Stimulated activated naive CD8-positive, alpha-beta T cell treated with anti-CD3 and anti-CD28 coated beads, Interleukin-15, Interleukin-2, amounts not matched to agents 100 ng/mL and 50 ng/mL, for 24 hours (primary cell): Measurements from ENCODE around the gene SRMS.

Source experiments
- H3K27ac Mint-ChIP-seq: one replicate; pipeline ENCODE4 v1.8.0; 2021; ENCODE audit warnings: mild to moderate bottlenecking, mixed read lengths
- H3K27me3 Mint-ChIP-seq: one replicate; pipeline ENCODE4 v1.8.0; 2021; ENCODE audit warnings: mixed read lengths
- H3K36me3 Mint-ChIP-seq: one replicate; pipeline ENCODE4 v1.8.0; 2021; ENCODE audit warnings: low read depth, mixed read lengths
- H3K4me1 Mint-ChIP-seq: one replicate; pipeline ENCODE4 v1.8.0; 2021; ENCODE audit warnings: low read depth, mixed read lengths
- H3K4me3 Mint-ChIP-seq: one replicate; pipeline ENCODE4 v1.8.0; 2021; ENCODE audit warnings: mild to moderate bottlenecking, mixed read lengths
- H3K9me3 Mint-ChIP-seq: one replicate; pipeline ENCODE4 v1.8.0; 2021; ENCODE audit warnings: mixed read lengths

Gene SRMS

DNA sequence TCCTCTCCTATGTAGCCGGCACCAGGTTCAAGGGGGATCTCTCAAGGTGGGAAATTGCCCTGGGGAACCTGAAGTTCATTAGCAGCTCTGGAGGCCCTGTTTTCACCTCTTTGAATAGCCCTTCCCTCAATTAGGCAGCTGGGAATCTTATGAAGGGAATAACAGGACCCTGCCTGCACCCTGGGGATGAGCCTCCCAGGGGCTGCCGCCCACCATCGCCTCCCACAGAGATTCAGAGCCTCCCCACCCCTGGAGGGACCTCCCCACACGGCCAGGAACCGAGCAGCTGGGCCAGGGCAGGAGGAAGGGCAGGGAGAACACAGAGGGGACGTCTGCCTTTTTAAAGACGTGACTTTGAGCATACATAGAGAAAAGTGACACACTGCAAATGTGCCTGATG, 44.0 kb downstream of the SRMS start:
- Mint-ChIP-seq H3K4me1 (peaks cover 3% of the 10 kb centered on the region), H3K27me3 (peaks cover 28% of the 10 kb centered on the region), H3K4me3 (no peak overlapping the region), H3K36me3 (no peaks in the 10 kb centered on the region), H3K27ac (no peak overlapping the region), H3K9me3 (peaks cover 4% of the 10 kb centered on the region)

DNA sequence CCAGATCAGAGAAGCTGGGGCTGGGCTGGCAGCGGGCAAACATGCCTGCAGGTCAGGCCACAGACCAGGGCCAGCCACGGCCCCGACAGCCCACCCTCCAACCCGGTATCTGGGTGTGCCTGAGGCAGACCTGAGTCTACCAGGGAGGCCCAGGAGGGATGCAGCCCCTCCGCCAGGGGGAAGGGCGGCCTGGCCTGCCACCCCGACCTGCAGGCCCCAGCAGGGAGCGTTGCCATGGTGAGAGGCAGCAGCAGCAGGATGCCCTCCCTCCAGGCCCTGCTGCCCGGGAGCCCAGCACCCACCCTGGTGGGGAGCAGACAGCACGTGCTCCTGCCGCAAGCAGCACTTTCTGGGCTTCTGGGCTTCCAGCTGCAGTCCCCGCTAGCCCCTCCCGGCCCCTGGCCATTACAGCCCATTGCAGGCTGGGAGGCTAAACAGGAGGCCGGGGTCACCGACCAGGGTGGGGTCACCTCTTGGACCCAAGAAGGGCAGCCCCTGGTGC, 44.8 kb downstream of the SRMS start:
- no peak overlapping the region for H3K4me3 Mint-ChIP-seq
- H3K27ac Mint-ChIP-seq = no peak overlapping the region
- H3K27me3 Mint-ChIP-seq = peaks cover 22% of the 10 kb centered on the region
- H3K36me3 Mint-ChIP-seq = no peaks in the 10 kb centered on the region
- peaks cover 3% of the 10 kb centered on the region for H3K4me1 Mint-ChIP-seq
- H3K9me3 Mint-ChIP-seq = peaks cover 4% of the 10 kb centered on the region

DNA sequence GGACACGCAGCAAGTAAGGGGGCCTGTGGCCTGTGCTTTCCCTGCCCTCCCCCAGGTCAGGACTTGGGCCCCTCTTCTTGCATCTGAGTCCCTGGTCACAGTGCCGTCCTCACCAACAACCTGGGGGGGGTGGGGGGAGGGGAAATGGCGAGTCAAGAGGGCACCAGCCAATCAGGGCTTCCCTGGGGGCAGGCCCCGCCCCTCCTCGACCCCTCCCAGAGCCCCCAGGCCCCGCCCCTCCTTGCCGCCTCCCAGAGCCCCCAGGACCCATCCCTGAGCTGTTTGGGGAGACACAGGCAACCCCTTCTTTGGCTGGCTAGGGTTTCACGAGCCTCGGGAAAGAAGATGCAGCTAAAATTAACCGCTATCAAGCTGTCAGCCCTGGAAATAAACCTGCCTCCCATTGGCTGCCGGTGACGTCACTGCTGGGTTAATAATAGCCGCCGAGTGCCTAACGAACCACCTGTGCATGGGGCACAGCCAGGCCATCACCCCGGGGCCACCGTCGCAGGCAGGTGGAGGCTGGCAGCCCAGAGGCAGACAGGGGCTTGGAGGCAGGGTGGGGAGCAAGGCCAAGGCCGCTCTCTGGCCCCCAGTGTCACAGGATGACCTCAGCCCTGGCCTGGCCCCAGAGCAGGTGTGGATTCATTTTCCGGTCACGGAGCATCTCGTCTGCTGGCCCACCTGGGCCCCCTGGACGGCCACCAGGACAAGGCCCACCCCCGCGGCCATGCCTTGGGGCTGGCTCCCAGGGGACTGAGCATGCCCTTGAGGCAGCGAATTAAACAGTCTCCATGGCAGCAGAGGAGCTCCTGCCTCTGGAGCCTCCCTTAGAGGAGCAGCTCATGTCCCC, 45.5 kb downstream of the SRMS start:
- peaks cover 22% of the 10 kb centered on the region for H3K27me3 Mint-ChIP-seq
- no peaks in the 10 kb centered on the region for H3K36me3 Mint-ChIP-seq

DNA sequence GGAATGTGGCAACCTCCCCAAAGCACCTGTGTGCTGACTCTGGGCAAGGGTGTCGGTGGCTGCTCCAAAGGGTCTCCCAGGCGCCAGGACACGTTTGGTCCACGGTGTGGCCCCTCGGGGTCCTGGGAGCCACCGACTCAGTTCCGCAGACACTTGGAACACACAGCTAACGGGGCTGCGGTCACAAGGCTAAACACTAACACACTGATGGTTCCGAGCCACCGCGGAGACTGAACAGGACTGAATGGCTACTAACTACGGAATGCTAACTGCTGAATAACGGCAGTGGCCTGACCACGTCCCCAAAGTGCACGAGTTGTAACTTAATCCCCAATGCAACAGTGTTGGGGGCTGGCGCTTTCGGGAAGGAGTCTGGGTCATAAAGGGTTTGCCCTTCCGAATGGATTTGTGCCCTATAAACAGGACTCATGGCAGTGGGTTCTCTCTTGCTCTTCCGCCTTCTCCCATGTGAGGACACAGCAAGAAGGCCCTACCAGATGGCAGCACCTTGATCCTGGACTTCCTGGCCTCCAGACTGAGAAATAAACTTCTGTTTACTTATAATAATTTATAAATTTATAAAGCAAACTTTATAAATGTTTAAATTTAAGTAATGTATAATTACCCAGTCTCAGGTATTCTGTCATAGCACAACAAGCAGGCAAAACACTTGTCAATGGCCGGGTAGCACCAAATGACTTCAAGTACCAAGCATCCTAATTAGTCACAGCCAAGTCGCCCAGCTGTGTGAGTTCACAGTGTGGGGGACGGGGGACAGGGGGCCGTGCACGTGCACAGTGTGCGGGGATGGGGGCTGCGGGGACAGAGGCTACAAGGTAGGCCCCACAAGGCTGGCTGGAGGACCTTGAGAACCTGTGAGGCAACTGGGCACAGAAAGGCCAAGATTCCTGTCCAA, 46.4 kb downstream of the SRMS start:
- H3K36me3 Mint-ChIP-seq = no peaks in the 10 kb centered on the region
- peaks cover 4% of the 10 kb centered on the region for H3K4me1 Mint-ChIP-seq
- peaks cover 24% of the 10 kb centered on the region for H3K27me3 Mint-ChIP-seq
- peaks cover 4% of the 10 kb centered on the region for H3K9me3 Mint-ChIP-seq
- no peak overlapping the region for H3K27ac Mint-ChIP-seq
- no peak overlapping the region for H3K4me3 Mint-ChIP-seq

More for the DNA sequence above, 45.5 kb downstream of the SRMS start:
- Mint-ChIP-seq H3K27ac (no peak overlapping the region), H3K4me3 (no peak overlapping the region), H3K4me1 (peaks cover 3% of the 10 kb centered on the region), H3K9me3 (peaks cover 4% of the 10 kb centered on the region)

DNA sequence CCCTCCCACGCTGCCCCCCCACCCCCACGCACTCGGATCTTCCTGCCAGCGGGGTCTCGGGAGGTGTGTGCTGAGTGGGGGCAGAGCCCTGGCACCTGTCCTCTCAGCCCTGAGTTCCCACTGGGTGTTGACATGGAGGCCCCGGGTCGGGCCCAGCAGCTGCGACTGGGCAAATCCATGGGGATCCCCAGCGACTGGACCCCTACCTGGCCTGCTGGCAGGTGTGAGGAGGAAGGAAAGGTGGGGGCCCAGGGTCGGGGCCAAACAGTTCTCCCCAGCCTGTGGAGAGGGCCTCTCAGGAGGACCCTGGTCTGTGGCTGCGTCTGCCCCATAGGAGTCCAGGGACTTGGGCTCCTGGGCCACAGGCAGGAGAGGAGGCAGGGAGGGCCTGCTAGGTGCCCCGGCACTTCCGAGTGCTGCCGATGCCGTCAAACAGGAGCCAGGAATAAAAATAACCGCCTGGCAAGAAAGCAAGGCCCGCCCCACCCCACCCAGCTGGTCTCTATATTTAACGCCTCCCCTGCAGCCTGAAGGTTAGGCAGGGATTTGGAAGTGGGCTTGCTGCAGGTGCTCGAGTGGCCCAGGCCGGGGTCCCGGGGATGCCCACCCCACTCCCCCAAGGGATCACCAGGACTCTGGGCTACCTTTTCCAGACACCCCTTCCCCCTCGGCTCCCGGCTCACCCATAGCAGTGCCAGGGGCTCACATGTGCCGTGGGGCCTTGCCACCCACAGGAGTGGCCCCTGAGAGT, 47.2 kb downstream of the SRMS start:
- Mint-ChIP-seq H3K4me1 (peaks cover 5% of the 10 kb centered on the region), H3K9me3 (peaks cover 4% of the 10 kb centered on the region), H3K27ac (no peak overlapping the region), H3K27me3 (peaks cover 25% of the 10 kb centered on the region), H3K4me3 (no peak overlapping the region), H3K36me3 (no peaks in the 10 kb centered on the region)

DNA sequence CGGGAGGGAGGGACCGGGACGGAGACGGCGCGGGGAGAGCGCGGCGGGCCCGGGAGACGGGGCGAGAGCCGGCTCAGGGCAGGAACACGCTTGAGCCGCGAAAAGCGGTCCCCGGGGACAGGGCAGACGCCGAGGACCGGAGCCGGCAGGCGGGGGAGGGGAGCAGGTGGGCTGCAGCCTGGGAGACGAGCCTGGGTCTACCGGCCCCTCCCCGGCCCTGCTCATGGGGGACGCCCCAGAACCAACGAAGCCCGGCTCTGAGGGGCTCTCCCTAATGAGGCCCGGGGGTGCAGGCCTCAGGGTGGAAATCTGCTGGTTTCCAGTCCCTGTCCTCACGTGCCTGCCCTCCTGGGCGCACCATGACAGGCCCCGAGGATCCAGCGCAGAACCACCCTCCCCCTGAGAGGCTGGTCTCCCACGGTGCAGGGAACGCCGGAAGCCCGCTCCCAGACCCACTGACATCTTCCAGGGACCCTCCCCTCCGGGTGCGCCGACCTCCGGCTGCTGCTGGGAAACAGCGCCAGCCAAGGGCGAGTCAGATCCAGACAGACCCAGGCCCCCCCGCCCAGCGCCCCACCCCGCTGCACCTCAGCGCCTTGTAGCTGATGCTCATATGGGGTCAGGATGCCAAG, 48.1 kb downstream of the SRMS start:
- Mint-ChIP-seq H3K4me3 (no peak overlapping the region), H3K27me3 (peaks cover 19% of the 10 kb centered on the region), H3K9me3 (no peaks in the 10 kb centered on the region), H3K36me3 (no peaks in the 10 kb centered on the region), H3K4me1 (peaks cover 5% of the 10 kb centered on the region), H3K27ac (no peak overlapping the region)

DNA sequence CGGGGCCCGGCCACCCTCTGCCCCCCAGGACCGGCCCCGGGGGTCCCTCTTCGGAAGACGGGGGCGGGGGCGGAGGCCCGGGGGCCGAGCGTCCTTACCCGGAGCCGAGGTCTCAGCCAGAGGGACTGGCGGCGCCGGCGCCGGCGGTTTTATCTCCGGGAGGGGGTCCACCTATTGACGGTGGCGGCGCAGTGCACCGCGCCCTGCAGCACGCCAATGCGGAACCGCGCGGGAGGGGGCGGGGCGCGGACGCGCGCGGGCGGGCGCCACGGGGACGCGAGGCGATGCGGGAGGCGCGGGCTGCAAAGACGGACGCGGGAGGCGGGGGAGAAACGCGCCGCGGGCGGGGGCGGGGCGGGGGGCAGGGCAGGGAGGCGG, 48.6 kb downstream of the SRMS start, which contains the start of gene EEF1A2:
EEF1A2 (minus strand) TSS at position 124 of the 378 bp plus-strand sequence. CDS start 1,320 bp downstream, outside the sequence.
- H3K36me3 Mint-ChIP-seq = no peaks in the 10 kb centered on the region
- H3K27ac Mint-ChIP-seq = no peak within 1 kb of the TSS
- H3K9me3 Mint-ChIP-seq = no peaks in the 10 kb centered on the region
- H3K4me1 Mint-ChIP-seq = peaks cover 5% of the 10 kb centered on the region
- H3K4me3 Mint-ChIP-seq = no peak within 1 kb of the TSS
- H3K27me3 Mint-ChIP-seq = peaks cover 17% of the 10 kb centered on the region

DNA sequence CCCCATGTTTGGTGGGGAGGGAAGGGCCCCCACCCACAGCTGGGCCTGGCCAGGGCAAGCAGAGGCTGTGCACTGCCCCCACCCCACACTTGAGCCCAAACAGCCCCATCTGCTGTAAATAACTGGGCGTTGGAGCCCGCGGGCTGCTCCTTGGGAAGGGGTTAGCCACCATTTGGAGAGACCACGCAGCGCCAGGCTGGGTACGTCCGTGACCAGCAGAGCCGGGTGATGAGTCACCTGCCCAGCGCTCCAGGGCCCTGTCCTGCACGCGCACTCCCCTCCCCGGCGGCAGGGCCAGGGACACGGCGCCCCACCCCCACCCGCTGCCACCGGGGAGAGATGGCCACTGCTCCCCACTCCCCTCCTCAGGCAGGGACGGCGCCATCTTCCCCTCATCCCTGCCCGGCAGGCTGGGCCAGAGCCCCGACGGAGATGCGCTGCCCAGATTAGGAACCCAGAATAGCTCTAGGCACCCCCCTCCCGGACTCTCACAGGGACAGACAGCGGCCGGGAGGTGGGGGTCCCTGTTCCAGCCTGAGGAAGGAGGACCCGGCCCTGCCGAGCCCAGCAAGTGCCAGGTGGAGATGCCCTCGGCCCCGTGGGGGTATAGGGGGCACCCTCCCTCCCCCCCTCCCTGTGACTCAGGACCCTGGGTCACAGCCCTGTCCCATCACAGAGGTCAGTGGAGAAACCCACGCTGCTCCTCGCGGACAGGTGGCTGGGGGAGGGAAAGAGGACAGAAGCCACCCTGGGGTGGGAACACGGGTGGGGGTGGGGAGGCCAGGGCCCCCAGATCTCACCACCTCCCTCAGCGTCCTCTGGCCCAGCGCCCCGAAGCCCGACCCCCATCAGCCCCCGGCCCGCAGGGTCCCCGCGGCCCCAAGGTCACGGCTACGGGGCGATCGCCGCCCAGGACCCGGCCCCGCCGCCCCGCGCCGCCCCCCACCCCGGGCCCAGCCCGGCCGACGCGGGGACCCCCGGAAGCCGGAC, 49.3 kb downstream of the SRMS start:
- Mint-ChIP-seq H3K9me3 (no peaks in the 10 kb centered on the region), H3K27me3 (peaks cover 13% of the 10 kb centered on the region), H3K4me3 (no peak overlapping the region)

DNA sequence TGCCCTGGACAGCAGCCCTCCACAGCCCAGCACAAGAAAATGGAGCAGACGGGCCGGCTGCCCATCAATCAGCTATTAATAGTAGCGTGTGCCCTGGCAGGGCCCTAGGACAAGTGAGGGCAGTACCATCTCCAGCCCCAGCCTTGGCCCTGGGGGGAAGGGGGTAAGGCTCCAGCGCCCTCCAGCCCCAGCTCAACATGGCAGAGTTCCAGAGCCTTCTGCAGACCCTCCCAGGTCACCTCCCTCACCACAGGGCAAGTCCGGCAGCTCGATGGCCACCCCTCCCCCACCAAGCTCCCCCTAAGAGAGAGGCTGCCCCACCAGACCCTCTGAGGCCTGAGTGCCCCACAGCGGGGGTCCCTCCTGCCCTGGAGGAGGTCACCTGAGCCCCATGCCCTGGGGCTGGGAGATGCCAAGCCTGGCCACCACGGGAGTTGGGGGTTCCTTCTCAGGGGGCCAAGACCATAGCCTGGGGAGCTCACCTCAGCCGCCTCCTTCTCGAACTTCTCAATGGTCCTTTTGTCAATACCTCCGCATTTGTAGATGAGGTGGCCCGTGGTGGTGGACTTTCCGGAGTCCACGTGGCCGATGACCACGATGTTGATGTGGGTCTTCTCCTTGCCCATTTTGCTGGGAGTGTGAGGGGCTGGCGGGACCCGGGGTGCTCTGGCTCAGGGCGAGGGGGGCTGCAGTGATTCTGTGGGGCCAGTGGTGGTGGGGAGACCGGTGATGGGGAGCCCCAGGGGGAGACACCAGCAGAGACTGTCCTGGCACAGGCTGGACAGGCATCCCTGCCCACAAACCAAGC, 50.2 kb downstream of the SRMS start:
- Mint-ChIP-seq H3K27ac (no peak overlapping the region), H3K4me1 (peaks cover 5% of the 10 kb centered on the region), H3K36me3 (no peaks in the 10 kb centered on the region), H3K9me3 (no peaks in the 10 kb centered on the region), H3K4me3 (no peak overlapping the region), H3K27me3 (peaks cover 13% of the 10 kb centered on the region)

More for the DNA sequence above, 49.3 kb downstream of the SRMS start:
- no peaks in the 10 kb centered on the region for H3K36me3 Mint-ChIP-seq
- H3K27ac Mint-ChIP-seq = no peak overlapping the region
- peaks cover 5% of the 10 kb centered on the region for H3K4me1 Mint-ChIP-seq

DNA sequence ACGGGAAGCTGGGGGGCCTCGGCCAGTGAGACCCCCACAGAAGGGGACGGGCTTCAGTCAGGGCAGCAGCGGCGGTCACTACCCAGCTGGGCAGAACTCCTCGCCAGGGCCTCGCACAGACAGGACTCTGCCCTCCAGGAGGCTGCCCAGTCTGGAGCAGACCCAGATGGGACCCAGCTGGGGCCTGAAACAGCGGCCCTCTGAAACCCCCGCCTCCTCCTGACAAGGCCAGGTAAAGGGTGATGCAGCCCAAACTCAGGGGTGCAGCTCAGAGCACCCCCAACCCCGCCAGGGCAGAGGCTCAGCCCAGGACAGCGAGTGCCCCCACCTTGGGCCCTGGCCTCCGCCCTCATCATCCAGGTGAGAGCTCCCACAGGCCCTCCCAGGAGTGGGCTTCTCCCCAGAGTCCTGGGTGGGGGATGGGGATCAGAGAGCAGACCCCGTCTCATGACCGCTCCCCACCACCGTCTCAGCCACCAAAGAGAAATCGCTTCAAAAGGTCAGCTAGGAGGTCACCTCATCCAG, 50.9 kb downstream of the SRMS start:
- Mint-ChIP-seq H3K36me3 (no peaks in the 10 kb centered on the region), H3K27me3 (peaks cover 13% of the 10 kb centered on the region), H3K4me1 (peaks cover 5% of the 10 kb centered on the region), H3K9me3 (no peaks in the 10 kb centered on the region), H3K27ac (no peak overlapping the region), H3K4me3 (no peak overlapping the region)

DNA sequence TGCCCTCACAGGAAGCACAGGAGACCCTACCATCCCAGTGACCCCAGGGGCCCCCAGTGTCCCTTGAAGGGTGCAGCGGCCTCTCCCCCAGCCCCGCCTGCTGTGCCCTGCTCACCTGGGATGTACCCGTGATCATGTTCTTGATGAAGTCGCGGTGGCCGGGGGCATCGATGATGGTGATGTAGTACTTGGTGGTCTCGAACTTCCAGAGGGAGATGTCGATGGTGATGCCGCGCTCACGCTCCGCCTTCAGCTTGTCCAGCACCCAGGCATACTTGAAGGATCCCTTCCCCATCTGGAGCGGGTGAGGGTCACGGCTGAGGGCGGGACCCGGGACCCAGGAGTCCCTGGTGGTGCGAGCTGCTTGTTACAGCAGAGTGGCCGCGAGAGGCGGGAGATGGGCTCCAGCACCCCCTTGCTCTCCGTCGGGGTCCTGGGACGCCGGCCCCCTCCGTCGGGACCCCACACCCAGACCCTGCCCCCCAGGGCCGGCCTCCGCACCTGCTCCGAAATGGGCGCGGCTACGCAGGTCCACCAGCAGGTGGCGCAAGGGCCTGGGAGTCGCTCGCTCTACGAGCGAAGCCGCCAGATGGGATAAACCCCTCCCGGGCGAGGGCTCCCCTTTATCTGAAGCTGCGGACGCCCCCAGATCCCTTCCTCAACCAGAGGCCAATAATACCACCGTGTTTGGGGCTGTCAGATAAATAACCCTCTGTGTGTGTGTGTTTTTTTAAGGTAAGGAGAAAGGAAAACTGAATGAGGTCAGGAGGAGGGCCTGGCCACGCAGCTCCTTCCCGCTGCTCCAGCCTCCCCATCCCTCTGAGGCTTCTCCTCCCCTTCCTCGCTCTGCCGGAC, 51.6 kb downstream of the SRMS start:
- peaks cover 5% of the 10 kb centered on the region for H3K4me1 Mint-ChIP-seq
- peak overlapping the region; percentile 32 for H3K4me3 Mint-ChIP-seq
- no peak overlapping the region for H3K27ac Mint-ChIP-seq
- H3K27me3 Mint-ChIP-seq = peaks cover 9% of the 10 kb centered on the region
- no peaks in the 10 kb centered on the region for H3K9me3 Mint-ChIP-seq
- H3K36me3 Mint-ChIP-seq = no peaks in the 10 kb centered on the region
